GM21447 (cell line): ENCODE measurements around the gene TMEM51.
A peak's percentile ranks its signal among the peaks of the same experiment; 100 is the strongest.

Source experiments
- ATAC-seq: cut with Tn5 transposase; IDR thresholded peaks from one replicate; pipeline ENCODE4 v1.9.1; 2021; ENCODE audit not compliant: unreplicated experiment

Gene TMEM51

DNA sequence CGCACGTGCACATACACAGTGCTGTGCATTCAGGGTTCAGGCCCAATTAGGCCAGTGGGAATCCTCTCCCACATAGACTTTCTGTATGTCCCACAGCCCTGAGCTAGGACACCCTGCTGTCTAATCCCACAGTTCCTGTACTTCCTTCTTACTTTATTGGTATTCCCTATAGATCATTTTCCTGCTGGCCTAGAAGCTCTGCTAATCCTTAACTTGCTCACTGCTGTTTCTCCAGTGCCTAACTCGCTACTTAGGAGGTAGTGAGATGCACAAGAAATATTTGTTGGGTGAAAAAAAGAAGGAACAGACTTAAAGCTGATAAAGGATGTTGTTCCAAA is 59.4 kb downstream of the TMEM51 start:
- ATAC-seq = no peak

DNA sequence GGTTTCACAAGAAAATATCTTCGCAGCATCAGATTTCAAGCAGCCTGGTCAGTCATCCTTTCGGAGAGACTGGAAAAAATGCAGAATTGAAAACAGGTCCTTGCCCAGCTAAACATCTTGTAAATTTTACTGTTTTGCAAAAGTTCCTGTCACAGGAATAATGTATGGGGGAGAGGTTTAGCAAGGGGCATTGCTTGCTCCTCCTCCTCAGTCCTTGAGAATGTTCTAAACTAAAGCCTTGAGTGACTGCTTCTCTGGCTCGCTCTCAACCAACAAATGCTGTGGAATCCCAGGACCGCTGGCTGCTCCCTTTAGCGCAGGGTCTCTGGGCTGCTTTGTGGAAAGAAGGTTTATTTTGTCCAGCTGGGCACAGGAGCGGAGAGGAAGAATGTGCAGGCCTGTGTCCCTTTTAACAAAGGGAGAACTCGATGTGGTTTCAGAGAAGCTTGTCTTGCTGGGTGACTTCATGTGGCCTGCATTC is 59.8 kb downstream of the TMEM51 start:
- no peak for ATAC-seq

DNA sequence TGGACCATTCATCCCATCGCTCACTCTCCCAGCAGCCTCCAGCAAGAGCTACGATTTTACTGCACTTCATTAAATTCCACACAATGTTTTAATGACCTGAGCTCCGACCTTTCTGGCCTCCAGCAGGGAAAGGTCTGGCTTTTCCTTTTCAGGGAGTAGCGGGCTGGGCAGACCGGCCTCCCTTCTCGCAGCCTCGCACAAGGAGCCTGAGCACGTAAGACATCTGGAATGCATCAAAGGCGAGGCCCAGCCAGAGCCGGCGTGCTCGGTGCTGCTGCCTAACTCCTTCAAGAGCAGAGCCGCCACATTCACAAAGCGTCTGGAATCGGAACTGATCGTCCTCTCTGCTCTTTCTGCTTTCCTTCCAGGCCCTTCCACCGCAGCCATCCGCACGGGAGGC is 61.0 kb downstream of the TMEM51 start:
- no peak for ATAC-seq

DNA sequence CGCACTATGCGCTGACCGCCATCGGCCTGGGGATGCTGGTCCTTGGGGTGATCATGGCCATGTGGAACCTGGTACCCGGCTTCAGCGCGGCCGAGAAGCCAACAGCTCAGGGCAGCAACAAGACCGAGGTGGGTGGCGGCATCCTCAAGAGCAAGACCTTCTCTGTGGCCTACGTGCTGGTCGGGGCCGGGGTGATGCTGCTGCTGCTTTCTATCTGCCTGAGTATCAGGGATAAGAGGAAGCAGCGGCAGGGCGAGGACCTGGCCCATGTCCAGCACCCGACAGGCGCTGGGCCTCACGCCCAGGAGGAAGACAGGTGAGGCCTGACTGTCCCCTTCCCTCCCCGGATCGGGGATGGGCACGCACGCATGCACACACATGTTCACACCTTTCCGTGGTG is 61.6 kb downstream of the TMEM51 start:
- no peak for ATAC-seq

DNA sequence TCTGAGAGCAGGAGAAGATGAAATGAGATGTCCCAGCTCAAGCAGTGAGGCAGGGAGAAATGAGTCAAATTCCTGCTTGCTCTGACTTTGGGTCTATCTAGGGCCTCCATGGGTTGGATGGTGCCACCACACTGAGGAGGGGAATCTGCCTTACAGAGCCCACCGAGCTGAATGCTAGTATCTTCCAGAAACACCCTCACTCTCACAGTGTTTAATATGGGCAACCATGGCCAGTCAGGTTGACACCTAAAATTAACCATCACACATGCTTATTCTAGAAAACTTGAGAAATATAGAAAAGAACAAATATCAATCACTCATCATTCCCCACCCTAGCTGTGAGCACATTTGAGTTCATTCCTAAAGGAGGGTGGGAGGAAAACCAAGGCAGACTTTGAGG is 64.1 kb downstream of the TMEM51 start:
- no peak for ATAC-seq

DNA sequence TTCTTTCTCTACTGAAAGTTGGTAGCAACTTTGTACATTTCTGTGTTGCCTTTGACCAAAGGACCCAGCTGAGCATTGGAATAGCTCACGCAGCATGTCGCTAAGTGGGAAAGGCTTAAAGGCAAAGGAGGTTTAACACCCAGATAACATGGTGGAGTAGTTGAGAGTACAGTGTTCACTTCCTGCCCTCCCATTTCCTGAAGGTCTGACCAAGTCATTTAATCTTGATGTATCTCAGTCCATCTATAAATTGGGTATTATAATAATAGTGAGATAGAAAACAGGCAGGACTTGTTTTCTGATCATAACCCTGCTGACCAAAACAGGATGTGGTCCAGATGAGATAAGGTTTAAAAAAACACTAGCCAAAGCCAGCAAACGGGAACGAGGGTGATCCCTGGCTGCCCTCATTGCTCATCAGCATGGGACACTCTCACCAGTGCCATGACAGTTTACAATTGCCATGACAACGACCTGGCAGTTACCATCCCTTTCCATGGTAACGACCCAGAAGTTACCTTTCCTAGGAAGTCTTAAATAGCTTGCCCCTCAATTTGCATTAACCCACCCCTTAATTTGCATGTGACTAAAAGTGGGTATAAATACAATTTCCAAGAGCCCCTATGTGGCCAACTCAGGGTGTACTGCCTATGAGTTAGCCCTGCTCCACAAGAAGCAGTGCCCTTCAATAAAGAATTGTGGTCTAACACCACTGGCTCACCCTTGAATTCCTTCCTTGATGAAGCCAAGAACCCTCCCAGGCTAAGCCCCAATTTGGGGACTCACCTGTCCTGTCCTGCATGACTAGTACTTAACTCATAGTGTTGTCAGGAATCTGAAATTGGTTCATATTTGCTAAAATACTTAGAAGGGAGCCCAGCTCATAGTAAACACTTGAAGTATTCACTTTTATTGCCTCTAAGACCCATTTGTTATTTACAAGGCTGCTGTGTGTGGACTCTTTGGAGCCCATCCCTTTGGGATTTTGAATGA is 65.0 kb downstream of the TMEM51 start:
- no peak for ATAC-seq

DNA sequence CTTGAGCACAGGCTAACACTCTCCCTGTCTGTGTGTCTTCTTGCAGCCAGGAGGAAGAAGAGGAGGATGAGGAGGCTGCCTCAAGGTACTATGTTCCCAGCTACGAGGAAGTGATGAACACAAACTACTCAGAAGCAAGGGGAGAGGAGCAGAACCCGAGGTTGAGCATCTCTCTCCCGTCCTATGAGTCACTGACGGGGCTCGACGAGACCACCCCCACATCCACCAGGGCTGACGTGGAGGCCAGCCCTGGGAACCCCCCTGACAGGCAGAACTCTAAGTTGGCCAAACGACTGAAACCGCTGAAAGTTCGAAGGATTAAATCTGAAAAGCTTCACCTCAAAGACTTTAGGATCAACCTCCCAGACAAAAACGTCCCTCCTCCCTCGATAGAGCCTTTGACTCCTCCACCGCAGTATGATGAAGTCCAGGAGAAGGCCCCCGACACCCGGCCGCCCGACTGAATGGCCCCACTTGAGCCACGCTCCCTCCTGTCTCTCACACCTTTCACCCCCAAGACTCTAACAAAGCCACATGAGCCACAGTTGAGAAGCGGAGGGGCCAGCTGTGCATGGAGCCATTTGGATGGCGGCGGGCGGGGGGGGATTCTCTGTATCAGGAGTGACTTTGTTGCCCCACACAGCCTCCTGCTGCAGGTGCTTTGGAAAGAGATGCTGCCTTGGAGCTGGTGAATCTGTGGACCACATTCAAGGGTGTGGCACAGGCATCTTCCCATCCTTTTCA is 65.9 kb downstream of the TMEM51 start:
- ATAC-seq = no peak

DNA sequence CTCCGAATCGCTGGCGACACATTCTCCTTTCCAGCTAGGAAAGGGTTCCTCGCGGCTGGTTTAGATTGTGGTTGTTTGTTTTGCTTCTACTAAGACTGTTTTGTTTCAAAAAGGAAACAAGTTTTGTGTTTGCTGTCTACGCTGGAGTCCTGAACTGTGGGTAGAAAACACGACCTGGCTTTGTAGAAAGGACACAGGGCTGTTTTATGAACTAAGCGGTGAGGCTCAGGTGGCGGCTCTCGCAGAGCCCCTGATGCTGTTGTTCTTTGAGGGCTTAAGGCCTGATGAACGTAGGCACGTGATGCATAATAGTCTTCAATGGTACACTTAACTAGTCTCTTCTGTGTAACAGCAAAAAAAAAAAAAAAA is 66.5 kb downstream of the TMEM51 start:
- ATAC-seq = no peak

DNA sequence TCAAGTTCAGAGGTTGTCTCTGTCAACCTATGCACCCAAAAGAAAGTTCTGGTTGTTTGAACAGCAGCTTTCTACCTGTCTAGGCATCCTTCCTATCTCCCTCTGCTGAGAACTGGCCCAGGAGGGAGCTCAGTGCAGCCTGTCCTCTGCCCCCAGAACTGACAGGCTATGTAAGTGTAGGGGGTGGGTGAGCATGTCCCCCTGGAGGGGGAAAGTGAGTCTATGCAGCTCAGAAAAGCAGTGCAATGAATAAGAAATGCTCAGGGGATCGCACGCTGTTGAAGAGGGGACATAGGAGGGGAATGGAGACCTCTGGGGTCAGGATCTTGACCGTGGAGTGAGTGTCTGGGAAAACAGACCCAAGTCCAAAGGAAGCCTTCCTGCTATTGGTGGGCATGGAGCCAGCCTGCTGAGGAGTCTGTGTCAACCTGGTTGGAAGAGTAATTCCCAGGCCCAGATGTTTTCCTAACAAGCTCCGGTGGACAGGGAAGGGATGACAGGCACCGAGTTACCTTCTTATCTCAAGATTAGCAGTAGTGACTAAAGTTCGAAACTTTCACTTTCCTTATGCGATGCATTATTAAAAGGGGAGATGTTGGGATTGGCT is 67.4 kb downstream of the TMEM51 start:
- ATAC-seq = no peak

DNA sequence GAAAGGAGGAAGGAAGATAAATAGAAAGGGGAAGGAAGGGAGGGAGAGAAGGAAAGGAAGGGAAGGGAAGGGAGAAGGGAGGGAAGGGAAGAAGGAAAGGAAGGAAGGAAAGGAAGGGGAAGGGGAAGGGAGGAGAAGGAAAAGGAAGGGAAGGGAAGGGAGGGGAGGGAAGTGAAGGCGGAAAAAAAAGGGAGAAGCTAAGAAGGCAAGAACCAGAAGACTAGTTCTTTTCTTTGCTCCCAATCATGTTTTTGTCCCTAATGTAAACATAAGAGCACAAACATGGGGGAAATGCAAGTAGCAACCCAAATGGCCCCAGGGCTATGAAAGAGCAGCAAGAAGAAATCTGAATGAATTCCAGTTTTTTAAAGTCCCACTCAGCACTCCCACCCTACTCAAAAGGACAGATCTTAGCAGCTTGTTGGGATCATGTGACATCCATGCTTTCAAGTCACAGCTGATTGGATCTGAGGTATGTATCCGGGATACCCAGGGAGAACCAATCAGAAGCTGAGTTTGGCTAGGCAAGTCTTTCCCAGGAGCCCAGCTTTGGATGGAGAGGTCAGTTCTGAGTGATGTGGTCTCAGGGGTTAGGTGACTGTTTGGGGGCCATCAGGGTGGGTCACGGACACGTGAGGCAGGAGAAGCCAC is 69.2 kb downstream of the TMEM51 start:
- no peak for ATAC-seq

DNA sequence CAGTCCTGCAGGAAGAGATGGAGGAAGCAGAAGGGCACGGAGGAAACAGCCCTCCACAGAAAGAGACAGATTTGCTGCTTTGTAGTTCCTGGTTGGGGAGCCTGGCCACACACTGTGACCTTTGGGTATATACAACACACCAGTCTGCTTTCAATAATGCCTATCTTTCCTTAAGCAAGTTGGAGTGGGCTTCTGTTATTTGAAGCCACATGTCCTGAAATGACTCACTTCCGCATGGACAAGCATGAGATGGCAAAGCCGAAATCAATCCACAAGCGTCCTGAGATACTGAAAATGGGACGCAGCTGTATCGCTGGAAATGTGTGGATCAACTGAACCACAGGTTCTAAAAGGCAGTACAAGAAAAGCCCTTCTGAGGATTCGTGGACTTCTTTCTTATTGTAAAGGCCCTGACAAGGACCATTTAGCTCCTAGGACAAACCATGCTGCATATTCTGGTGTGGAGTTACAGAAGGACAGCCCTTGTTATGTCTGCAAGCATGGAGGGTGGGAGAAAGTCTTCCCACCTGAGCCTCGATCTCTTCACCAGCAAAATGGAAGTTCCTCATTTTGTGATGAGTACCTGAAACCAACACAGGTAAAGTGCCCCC is 70.8 kb downstream of the TMEM51 start:
- ATAC-seq = no peak

DNA sequence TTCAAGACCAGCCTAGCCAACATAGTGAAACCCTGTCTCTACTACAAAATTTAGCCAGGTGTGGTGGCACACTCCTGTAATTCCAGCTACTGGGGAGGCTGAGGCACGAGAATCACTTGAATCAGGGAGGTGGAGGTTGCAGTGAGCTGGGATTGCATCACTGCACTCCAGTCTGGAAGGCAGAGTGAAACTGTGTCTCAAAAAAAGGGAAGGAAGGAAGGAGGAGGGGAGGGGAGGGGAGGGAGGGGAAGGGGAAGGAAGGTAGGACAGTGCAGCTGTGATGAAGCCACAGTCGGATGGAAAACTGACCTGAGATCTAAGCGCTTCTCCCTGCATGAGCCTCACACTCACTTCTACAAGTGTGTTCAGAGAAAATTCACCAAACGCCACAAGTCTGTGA is 71.4 kb downstream of the TMEM51 start:
- ATAC-seq = no peak

DNA sequence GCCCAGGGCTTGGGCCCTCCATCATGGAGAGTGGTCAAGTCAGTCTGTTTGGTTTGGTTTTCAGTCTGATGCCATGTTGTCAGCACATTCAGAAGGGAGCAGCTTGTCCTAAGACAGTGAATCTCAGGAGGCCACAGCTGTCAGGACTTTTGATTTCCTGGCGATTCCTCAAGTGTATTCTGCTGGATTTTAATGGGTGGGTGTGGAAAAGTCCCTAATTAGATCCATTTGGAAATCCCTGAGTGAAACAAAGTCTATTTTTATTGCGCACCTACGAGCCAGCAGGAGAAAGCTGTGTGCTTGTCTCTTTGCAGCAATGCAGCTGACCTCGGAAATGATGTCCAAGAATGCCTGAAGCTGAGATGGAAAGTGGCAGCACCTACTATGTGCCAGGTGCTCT is 71.9 kb downstream of the TMEM51 start:
- ATAC-seq = no peak

DNA sequence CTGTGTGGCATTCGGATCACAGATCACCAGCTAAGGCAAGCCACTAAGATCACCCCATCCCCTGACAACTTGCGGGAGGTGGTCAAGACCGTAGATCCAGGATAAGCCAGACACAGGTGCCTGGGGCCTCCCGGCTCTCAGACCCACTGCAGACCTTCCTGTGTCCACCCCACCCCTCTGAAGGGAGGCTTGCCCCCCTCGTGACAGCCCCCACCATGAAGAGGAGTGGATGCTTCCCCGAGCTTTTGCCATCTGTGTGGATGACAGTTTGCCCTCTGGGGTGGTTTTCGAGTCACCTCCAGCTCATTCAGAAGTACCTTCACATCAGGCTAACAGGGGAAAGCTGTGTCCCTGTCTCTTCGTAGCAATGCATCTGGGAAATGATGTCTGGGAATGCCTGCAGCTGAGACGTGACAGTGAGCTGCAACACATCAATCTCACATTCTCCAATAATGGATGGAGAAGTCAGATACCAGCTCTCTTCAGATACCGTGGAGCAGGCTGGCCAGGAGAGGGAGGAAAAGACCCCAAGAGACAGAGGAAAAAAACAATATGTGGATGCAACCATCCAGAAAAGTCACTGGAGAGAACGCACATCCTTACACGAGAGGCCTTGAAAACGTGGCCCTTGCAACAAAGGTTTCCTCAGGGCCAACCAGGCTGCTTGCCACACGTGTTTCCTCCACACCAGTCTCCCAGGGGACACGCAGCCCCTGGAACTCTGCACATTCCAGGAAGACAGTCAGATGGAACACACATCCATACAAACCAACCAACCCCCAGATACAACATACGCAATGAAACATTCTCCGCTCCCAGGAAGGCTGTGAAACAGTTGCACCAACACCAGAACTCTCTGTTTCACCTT is 73.1 kb downstream of the TMEM51 start:
- no peak for ATAC-seq

DNA sequence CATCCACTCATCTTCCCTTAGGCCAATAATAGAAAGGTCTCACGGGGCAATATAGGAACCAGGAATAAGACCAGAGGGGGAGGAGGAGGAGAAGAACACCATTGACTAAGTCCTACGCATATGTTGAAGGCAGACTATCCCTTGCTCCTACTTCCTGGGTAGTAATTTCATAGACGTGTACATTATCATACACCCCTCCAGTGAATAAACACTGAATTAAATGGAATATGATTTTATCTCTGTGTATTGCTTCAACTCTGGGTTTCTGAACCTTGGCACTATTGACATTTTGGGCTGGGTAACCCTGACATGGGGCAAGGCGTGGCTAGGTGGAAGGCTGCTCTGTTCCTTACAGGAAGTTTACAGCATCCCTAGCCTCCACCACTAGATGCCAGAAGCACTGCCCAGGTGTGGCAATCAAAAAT is 76.2 kb downstream of the TMEM51 start:
- no peak for ATAC-seq

DNA sequence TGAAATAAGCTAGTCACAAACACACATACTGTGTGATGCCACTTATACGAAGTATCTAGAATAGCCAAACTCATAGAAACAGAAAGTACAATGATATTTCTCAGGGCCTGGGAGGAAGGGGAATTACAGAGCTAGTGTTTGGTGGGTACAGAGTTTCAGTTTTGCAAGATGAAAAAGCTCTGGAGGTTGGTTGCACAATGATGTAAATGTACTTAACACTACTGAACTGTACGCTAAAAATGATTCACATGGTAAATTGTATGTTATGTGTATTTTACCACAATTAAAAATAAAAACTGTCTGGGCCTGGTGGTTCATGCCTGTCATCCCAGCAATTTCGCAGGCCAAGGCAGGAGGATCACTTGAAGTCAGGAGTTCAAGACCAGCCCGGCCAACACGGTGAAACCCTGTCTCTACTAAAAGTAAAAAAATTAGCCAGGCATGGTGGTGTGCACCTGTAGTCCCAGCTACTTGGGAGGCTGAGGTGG is 78.2 kb downstream of the TMEM51 start:
- peak; percentile 93 for ATAC-seq

DNA sequence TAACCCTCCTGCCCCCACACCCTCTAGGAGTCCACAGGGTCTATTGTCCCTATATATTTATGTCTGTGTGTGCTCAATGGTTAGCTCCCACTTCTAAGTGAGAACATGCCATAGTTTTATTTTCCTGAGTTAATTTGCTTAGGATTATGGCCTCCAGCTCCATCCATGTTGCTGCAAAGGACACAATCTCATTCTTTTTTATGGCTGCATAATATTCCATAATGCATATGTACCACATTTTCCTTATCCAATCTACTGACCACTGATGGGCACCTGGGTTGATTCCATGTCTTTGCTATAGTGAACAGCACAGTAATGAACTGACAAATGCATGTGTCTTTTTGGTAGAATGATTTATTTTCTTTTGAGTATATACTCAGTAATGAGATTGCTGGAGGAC is 80.1 kb downstream of the TMEM51 start:
- ATAC-seq = no peak

DNA sequence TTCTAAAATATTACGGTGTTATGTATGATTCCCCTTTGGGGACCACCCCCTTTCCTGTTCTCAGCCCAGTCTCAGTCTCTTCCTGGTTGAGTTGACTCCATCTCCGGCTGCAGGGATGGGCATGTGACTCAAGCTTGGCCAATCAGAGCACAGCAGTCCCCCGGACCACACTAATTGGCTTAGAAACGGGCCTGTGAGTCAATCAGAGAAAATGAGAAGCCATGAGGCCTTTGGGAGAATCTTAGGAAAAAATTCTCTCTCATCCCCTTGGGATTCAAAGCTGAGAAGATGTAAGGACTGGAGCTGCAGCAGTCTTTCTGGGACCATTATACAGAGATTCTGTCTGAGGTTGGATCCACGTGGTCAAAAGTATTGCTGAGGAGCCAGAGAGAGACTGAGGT is 82.8 kb downstream of the TMEM51 start:
- no peak for ATAC-seq

DNA sequence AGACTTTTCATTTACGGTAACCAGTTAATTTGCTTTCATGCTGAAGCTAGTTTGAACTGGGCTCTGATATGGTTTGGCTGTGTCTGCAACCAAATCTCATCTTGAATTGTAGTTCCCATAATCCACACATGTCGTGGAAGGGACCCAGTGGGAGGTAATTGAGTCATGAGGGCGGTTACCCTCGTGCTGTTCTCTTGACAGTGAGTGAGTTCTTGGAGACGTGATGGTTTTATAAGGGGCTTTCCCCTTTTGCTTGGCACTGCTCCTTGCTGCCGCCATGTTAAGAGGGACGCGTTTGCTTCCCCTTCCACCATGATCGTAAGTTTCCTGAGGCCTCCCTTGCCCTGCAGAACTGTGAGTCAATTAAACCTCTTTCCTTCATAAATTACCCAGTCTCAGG is 83.2 kb downstream of the TMEM51 start:
- no peak for ATAC-seq

DNA sequence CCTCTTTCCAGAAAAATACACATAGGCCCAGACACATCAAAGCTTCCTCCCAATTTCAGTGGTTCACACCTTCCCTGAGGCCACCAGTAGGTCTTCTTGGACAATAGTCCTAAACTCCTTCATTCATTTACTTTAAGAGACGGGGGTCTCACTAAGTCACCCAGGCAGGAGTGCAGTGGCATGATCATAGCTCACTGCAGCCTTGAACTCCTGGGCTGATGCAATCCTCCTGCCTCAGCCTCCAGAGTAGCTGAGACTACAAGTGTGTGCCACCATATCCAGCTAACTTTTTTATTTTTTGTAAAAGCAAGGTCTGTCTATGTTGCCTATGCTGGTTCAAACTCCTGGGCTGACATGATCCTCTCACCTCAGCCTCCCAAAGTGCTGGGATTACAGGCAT is 85.2 kb downstream of the TMEM51 start:
- ATAC-seq = no peak
